DND-41 (cell line): ENCODE measurements around the gene UBE2E1.

ENCODE experiments used
- ATAC-seq: fragments of 200-7000 bp; cut with Tn5 transposase; 3 replicates; pipeline ENCODE4 v1.9.1; 2021; ENCODE audit warnings: low read depth; ENCODE audit not compliant: insufficient read depth
- DNase-seq: peaks from one replicate; pipeline ENCODE4 v3.0.0-alpha.2; 2020
- H2AFZ ChIP-seq: 2 replicates; pipeline ENCODE4 v1.6.0; 2012; ENCODE audit warnings: low read depth, low read length
- H3K27ac ChIP-seq: 2 replicates; pipeline ENCODE4 v1.5.1; 2012; ENCODE audit warnings: low read length, inconsistent platforms
- H3K27me3 ChIP-seq: fragments of 200-600 bp; sonication (generic); 2 replicates; pipeline ENCODE4 v1.6.0; 2012; ENCODE audit warnings: low read length, mild to moderate bottlenecking, inconsistent platforms; ENCODE audit not compliant: insufficient read depth, poor library complexity
- H3K36me3 ChIP-seq: 2 replicates; pipeline ENCODE4 v1.5.1; 2012; ENCODE audit warnings: low read length, inconsistent platforms; ENCODE audit not compliant: insufficient read depth
- H3K4me1 ChIP-seq: 2 replicates; pipeline ENCODE4 v1.5.1; 2012; ENCODE audit warnings: mild to moderate bottlenecking, low read length; ENCODE audit not compliant: insufficient read depth
- H3K4me2 ChIP-seq: 2 replicates; pipeline ENCODE4 v1.6.0; 2012; ENCODE audit warnings: mild to moderate bottlenecking, moderate library complexity, low read length, inconsistent platforms; ENCODE audit not compliant: insufficient read depth
- H3K4me3 ChIP-seq, 2 experiments: fragments of 200-600 bp in 1 of 2; shearing (Covaris generic) in 1 of 2; 2 replicates each; pipeline ENCODE4 v1.5.1; 2012 to 2016; ENCODE audit warnings: inconsistent platforms in 2 of 2, low read length in 2 of 2, mild to moderate bottlenecking in 2 of 2, low read depth in 1 of 2, moderate library complexity in 1 of 2
- H3K79me2 ChIP-seq: 2 replicates; pipeline ENCODE4 v1.6.0; 2012; ENCODE audit warnings: low read length, inconsistent platforms; ENCODE audit not compliant: insufficient read depth
- H3K9ac ChIP-seq: 2 replicates; pipeline ENCODE4 v1.6.0; 2012; ENCODE audit warnings: low read depth, mild to moderate bottlenecking, inconsistent platforms, low read length, moderate library complexity
- H3K9me3 ChIP-seq: 2 replicates; pipeline ENCODE4 v1.5.1; 2012; ENCODE audit warnings: low read length, moderate library complexity, mild to moderate bottlenecking, inconsistent platforms; ENCODE audit not compliant: insufficient read depth, severe bottlenecking
- H4K20me1 ChIP-seq: 2 replicates; pipeline ENCODE4 v1.6.0; 2012; ENCODE audit warnings: low read length; ENCODE audit not compliant: insufficient read depth
- EZH2 ChIP-seq: IDR thresholded peaks from 3 replicates; pipeline ENCODE4 v1.6.1; 2012; ENCODE audit warnings: borderline replicate concordance, low read depth, mild to moderate bottlenecking, moderate library complexity, low read length, inconsistent platforms; ENCODE audit not compliant: severe bottlenecking
- TF ChIP-seq, protein P1 (sequence below): IDR thresholded peaks from 2 replicates; pipeline ENCODE4 v1.5.1; 2012; ENCODE audit warnings: borderline replicate concordance, low read length, moderate library complexity, mild to moderate bottlenecking; ENCODE audit not compliant: poor library complexity, severe bottlenecking; ENCODE audit errors: extremely low read depth

UBE2E1 gene

DNA sequence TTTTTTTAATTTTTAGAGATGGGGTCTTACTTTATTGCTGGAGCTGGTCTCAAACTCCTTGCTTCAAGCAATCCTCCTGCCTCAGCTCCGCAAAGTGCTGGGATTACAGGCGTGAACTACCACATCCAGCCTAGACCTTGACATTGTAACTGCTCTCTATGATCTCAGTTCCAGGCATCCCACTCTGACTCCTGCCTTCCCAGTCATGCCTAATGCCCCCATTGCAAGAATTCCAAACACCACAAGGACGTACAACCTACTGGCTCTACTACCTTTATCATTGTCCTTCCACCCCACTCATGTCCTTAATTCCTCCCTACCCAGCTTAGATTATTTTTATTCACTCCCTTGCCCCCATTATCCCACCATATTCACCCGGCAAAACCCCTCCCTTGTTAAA, 89.4 kb downstream of the UBE2E1 start:
- no peak for DNase-seq
- no peaks in the 10 kb centered on the region for H3K79me2 ChIP-seq
- no peak overlapping the region for H3K4me3 ChIP-seq
- H3K4me2 ChIP-seq, result no peak overlapping the region
- TF ChIP-seq, protein P1, sequence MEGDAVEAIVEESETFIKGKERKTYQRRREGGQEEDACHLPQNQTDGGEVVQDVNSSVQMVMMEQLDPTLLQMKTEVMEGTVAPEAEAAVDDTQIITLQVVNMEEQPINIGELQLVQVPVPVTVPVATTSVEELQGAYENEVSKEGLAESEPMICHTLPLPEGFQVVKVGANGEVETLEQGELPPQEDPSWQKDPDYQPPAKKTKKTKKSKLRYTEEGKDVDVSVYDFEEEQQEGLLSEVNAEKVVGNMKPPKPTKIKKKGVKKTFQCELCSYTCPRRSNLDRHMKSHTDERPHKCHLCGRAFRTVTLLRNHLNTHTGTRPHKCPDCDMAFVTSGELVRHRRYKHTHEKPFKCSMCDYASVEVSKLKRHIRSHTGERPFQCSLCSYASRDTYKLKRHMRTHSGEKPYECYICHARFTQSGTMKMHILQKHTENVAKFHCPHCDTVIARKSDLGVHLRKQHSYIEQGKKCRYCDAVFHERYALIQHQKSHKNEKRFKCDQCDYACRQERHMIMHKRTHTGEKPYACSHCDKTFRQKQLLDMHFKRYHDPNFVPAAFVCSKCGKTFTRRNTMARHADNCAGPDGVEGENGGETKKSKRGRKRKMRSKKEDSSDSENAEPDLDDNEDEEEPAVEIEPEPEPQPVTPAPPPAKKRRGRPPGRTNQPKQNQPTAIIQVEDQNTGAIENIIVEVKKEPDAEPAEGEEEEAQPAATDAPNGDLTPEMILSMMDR, result no peak
- TF ChIP-seq EZH2, result no peak
- H3K9me3 ChIP-seq, result no peaks in the 10 kb centered on the region
- ATAC-seq, result no peak
- no peak overlapping the region for H3K27ac ChIP-seq
- H4K20me1 ChIP-seq, result peaks cover 3% of the 10 kb centered on the region; the same call in 1 of the 2 replicates
- H3K4me1 ChIP-seq, result no peaks in the 10 kb centered on the region
- H2AFZ ChIP-seq, result no peak overlapping the region
- H3K27me3 ChIP-seq, result no peaks in the 10 kb centered on the region
- H3K9ac ChIP-seq, result no peak overlapping the region
- peaks cover 62% of the 10 kb centered on the region for H3K36me3 ChIP-seq

DNA sequence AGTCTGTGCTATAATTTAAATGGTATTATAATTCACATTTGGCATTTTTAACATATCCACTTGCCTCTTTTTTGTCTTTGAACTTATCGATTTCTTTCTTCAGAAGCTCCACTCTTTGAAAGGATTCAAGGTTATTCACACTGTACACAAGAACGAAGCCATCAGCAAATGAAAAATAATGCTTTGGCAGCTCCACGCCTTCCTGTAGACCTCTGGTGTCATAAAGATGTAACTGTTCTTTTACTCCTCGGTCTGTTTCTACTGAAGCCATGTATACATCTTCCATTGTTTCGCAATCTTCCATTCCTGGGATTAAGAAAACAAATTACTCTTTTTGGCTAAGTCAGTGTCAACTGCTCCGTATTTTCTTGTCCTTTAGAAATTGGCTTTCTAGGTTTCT, 95.0 kb downstream of the UBE2E1 start:
- no peak overlapping the region for H3K4me2 ChIP-seq
- DNase-seq, result no peak
- peaks cover 27% of the 10 kb centered on the region; the same call in 1 of the 2 replicates for H3K36me3 ChIP-seq
- no peaks in the 10 kb centered on the region for H3K79me2 ChIP-seq
- no peaks in the 10 kb centered on the region for H3K27me3 ChIP-seq
- no peaks in the 10 kb centered on the region for H3K9me3 ChIP-seq
- H3K9ac ChIP-seq, result no peak overlapping the region
- no peak overlapping the region for H3K4me3 ChIP-seq
- no peak overlapping the region for H3K27ac ChIP-seq
- H4K20me1 ChIP-seq, result no peaks in the 10 kb centered on the region; the same call in 1 of the 2 replicates
- H2AFZ ChIP-seq, result no peak overlapping the region
- TF ChIP-seq EZH2, result no peak
- TF ChIP-seq, protein P1, result no peak
- ATAC-seq, result no peak
- no peaks in the 10 kb centered on the region for H3K4me1 ChIP-seq

DNA sequence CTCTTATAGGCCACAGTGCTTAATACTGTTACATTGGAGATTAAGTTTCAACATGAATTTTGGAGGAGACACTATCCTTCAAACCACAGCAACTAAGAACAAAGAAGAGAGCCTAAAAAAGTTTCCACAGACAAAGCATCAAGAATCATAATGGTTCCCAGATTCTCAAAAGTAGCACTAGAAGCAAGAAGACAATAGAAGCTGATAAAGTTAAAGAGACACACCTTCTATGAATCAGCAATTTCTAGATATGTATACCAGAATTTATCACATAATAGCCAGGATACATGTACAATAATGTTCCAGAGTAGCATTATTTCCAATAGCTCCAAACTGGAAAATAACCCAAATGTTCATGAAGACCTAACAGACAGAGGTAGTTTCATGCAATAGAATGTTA, 98.8 kb downstream of the UBE2E1 start:
- Histone ChIP-seq H4K20me1 (no peaks in the 10 kb centered on the region), H3K4me2 (no peak overlapping the region), H3K27me3 (no peaks in the 10 kb centered on the region), H3K4me3 (no peak overlapping the region), H3K79me2 (no peaks in the 10 kb centered on the region), H3K4me1 (no peaks in the 10 kb centered on the region), H3K9me3 (no peaks in the 10 kb centered on the region), H3K9ac (no peak overlapping the region), H3K27ac (no peak overlapping the region), H2AFZ (no peak overlapping the region), H3K36me3 (peaks cover 13% of the 10 kb centered on the region; the same call in 1 of the 2 replicates)
- TF ChIP-seq, protein P1, result no peak
- TF ChIP-seq EZH2, result no peak
- no peak for DNase-seq
- no peak for ATAC-seq

DNA sequence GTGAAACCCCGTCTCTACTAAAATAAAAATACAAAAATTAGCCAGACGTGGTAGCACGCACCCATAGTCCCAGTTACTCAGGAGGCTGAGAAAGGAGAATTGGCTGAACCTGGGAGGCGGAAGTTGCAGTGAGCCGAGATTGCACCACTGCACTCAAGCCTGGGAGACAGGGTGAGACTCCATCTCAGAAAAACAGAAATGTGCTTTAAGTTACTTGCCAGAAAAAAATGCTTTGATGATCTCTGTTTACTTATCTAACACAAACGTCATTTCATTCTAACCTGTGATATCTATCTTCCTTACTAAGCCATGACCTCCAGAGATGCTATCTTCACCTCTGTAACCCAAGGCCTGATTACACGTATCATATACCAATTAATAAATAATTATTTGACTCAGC, 103.6 kb downstream of the UBE2E1 start:
- no peaks in the 10 kb centered on the region for H3K27me3 ChIP-seq
- H3K4me1 ChIP-seq, result no peaks in the 10 kb centered on the region

More for the DNA sequence above, 103.6 kb downstream of the UBE2E1 start:
- no peaks in the 10 kb centered on the region for H3K9me3 ChIP-seq
- no peaks in the 10 kb centered on the region for H4K20me1 ChIP-seq
- H3K36me3 ChIP-seq, result peaks cover 6% of the 10 kb centered on the region; the same call in 1 of the 2 replicates
- no peaks in the 10 kb centered on the region for H3K79me2 ChIP-seq
- H3K9ac ChIP-seq, result no peak overlapping the region
- TF ChIP-seq, protein P1, result no peak
- TF ChIP-seq EZH2, result no peak
- H3K27ac ChIP-seq, result no peak overlapping the region
- H3K4me3 ChIP-seq, result no peak overlapping the region
- H3K4me2 ChIP-seq, result no peak overlapping the region
- DNase-seq (no peak), ATAC-seq (no peak)
- no peak overlapping the region for H2AFZ ChIP-seq
